H9 (cell line): ENCODE results near the gene DLK1. TPM values are rescaled to one million over a fixed set of nuclear protein-coding genes. Genes with fewer than 3 reads are reported as not detected.

ENCODE experiments used
- DNase-seq: peaks from one replicate; pipeline ENCODE4 v3.0.0-alpha.2; 2017
- H2AFZ ChIP-seq: one replicate; pipeline ENCODE4 v1.6.1; 2013; ENCODE audit warnings: mild to moderate bottlenecking, low read length, control low read depth, moderate library complexity
- H2AK5ac ChIP-seq: 2 replicates; pipeline ENCODE4 v1.6.1; 2013; ENCODE audit warnings: low read length, control low read depth, mixed read lengths; ENCODE audit not compliant: insufficient read length
- H2BK120ac ChIP-seq: one replicate; pipeline ENCODE4 v1.6.1; 2013; ENCODE audit warnings: low read depth, mild to moderate bottlenecking, low read length, control low read depth, inconsistent platforms; ENCODE audit not compliant: poor library complexity, severe bottlenecking
- H2BK12ac ChIP-seq: 2 replicates; pipeline ENCODE4 v1.6.1; 2013; ENCODE audit warnings: low read length, control low read depth, mixed read lengths, low read depth; ENCODE audit not compliant: insufficient read length
- H2BK15ac ChIP-seq: 2 replicates; pipeline ENCODE4 v1.6.1; 2013; ENCODE audit warnings: low read depth, low read length, control low read depth
- H2BK20ac ChIP-seq: one replicate; pipeline ENCODE4 v1.6.1; 2013; ENCODE audit warnings: low read depth, mild to moderate bottlenecking, low read length, control low read depth, inconsistent platforms; ENCODE audit not compliant: poor library complexity, severe bottlenecking
- H2BK5ac ChIP-seq: 2 replicates; pipeline ENCODE4 v1.6.1; 2013; ENCODE audit warnings: low read length, control low read depth, mixed read lengths; ENCODE audit not compliant: insufficient read length
- H3K14ac ChIP-seq: 2 replicates; pipeline ENCODE4 v1.6.1; 2013; ENCODE audit warnings: low read length, control low read depth; ENCODE audit not compliant: insufficient read depth
- H3K18ac ChIP-seq: 2 replicates; pipeline ENCODE4 v1.6.1; 2013; ENCODE audit warnings: low read depth, mild to moderate bottlenecking, mixed read lengths, low read length, control low read depth; ENCODE audit not compliant: insufficient read length
- H3K23ac ChIP-seq: 2 replicates; pipeline ENCODE4 v1.6.1; 2013; ENCODE audit warnings: low read length, control low read depth, mixed read lengths, low read depth; ENCODE audit not compliant: insufficient read length
- H3K23me2 ChIP-seq: 2 replicates; pipeline ENCODE4 v1.6.1; 2013; ENCODE audit warnings: low read depth, mild to moderate bottlenecking, mixed read lengths, low read length, control low read depth; ENCODE audit not compliant: insufficient read length, poor library complexity, severe bottlenecking
- H3K27ac ChIP-seq: 2 replicates; pipeline ENCODE4 v1.5.1; 2013; ENCODE audit warnings: low read length, control low read depth, mixed read lengths, low read depth; ENCODE audit not compliant: insufficient read length
- H3K27me3 ChIP-seq: 2 replicates; pipeline ENCODE4 v1.6.1; 2013; ENCODE audit warnings: low read length, control low read depth, inconsistent platforms; ENCODE audit not compliant: insufficient read depth
- H3K4ac ChIP-seq: 2 replicates; pipeline ENCODE4 v1.6.1; 2013; ENCODE audit warnings: low read depth, mild to moderate bottlenecking, control low read depth, inconsistent platforms, low read length, moderate library complexity
- H3K4me1 ChIP-seq: 2 replicates; pipeline ENCODE4 v1.6.1; 2013; ENCODE audit warnings: low read length, control low read depth, inconsistent platforms; ENCODE audit not compliant: insufficient read depth
- H3K4me2 ChIP-seq: 2 replicates; pipeline ENCODE4 v1.6.1; 2013; ENCODE audit warnings: low read length, control low read depth, mixed read lengths; ENCODE audit not compliant: insufficient read length, insufficient read depth
- H3K56ac ChIP-seq: 2 replicates; pipeline ENCODE4 v1.6.1; 2013; ENCODE audit warnings: low read depth, mild to moderate bottlenecking, mixed read lengths, low read length, control low read depth; ENCODE audit not compliant: insufficient read length
- H3K79me1 ChIP-seq: 2 replicates; pipeline ENCODE4 v1.6.1; 2013; ENCODE audit warnings: low read depth, mild to moderate bottlenecking, moderate library complexity, low read length, control low read depth, inconsistent platforms; ENCODE audit not compliant: insufficient read depth, poor library complexity, severe bottlenecking
- H3K79me2 ChIP-seq: 2 replicates; pipeline ENCODE4 v1.6.1; 2013; ENCODE audit warnings: low read length, control low read depth, inconsistent platforms; ENCODE audit not compliant: insufficient read depth
- H3K9ac ChIP-seq: 2 replicates; pipeline ENCODE4 v1.6.1; 2013; ENCODE audit warnings: low read length, control low read depth, mixed read lengths; ENCODE audit not compliant: insufficient read length; ENCODE audit errors: extremely low read depth
- H3K9me3 ChIP-seq: one replicate; pipeline ENCODE4 v1.6.1; 2013; ENCODE audit warnings: low read depth, low read length, inconsistent platforms; ENCODE audit not compliant: control insufficient read depth
- H3T11ph ChIP-seq: one replicate; pipeline ENCODE4 v1.6.1; 2013; ENCODE audit warnings: mild to moderate bottlenecking, low read length, control low read depth, inconsistent platforms
- H4K20me1 ChIP-seq: one replicate; pipeline ENCODE4 v1.6.1; 2013; ENCODE audit not compliant: control insufficient read depth, insufficient read length, insufficient read depth
- H4K5ac ChIP-seq: 2 replicates; pipeline ENCODE4 v1.6.1; 2013; ENCODE audit warnings: low read depth, mild to moderate bottlenecking, mixed read lengths, low read length, control low read depth; ENCODE audit not compliant: insufficient read length
- H4K8ac ChIP-seq: replicated peaks from 2 replicates; pipeline ENCODE4 v1.6.1; 2013; ENCODE audit warnings: low read length, control low read depth, mixed read lengths, low read depth; ENCODE audit not compliant: insufficient read length
- H4K91ac ChIP-seq: 2 replicates; pipeline ENCODE4 v1.6.1; 2013; ENCODE audit warnings: low read depth, mild to moderate bottlenecking, moderate library complexity, mixed read lengths, low read length, control low read depth; ENCODE audit not compliant: insufficient read length
- H3K27ac Mint-ChIP-seq, 3 experiments: 2 replicates in 2 of 3; 3 replicates in 1 of 3; pipeline ENCODE4 v1.8.0; 2020 to 2021; ENCODE audit warnings: mixed read lengths in 3 of 3, mild to moderate bottlenecking in 1 of 3, moderate library complexity in 1 of 3
- H3K27me3 Mint-ChIP-seq: 2 replicates; pipeline ENCODE4 v1.8.0; 2021; ENCODE audit warnings: low read depth, mild to moderate bottlenecking, moderate library complexity, mixed read lengths
- H3K36me3 Mint-ChIP-seq, 3 experiments: 2 replicates in 2 of 3; 3 replicates in 1 of 3; pipeline ENCODE4 v1.8.0; 2020 to 2021; ENCODE audit warnings: low read depth in 3 of 3, mixed read lengths in 3 of 3; ENCODE audit not compliant: insufficient read depth in 1 of 3
- H3K4me1 Mint-ChIP-seq, 2 experiments: 2 replicates each; pipeline ENCODE4 v1.8.0; 2020; ENCODE audit warnings: mixed read lengths in 2 of 2
- H3K4me3 Mint-ChIP-seq, 2 experiments: 2 replicates in 1 of 2; 3 replicates in 1 of 2; pipeline ENCODE4 v1.8.0; 2020 to 2021; ENCODE audit warnings: mild to moderate bottlenecking in 2 of 2, mixed read lengths in 2 of 2, moderate library complexity in 1 of 2
- H3K9me3 Mint-ChIP-seq, 2 experiments: 2 replicates in 1 of 2; 3 replicates in 1 of 2; pipeline ENCODE4 v1.8.0; 2020; ENCODE audit warnings: mild to moderate bottlenecking in 2 of 2, mixed read lengths in 2 of 2, moderate library complexity in 1 of 2
- CTCF ChIP-seq: fragments of 200-600 bp; sonication (generic); conservative IDR thresholded peaks from 3 replicates; pipeline ENCODE4 v1.8.0; 2021; ENCODE audit warnings: antibody characterized with exemption, mild to moderate bottlenecking
- WGBS: extraction: QIAGEN DNeasy Blood & Tissue Kit; methylation state at CpG from one replicate; pipeline ENCODE4 v1.1.7; 2013; ENCODE audit warnings: missing lambda C conversion rate, low lambda C conversion rate, mixed read lengths; ENCODE audit not compliant: insufficient read length; ENCODE audit errors: extremely low coverage; 5-methylcytosine and 5-hydroxymethylcytosine counted together
- total RNA-seq: library from RNA; stranded (reverse); gene quantifications from 2 replicates; pipeline ENCODE4 v1.2.1, GENCODE V29; 2021

DLK1 gene
- total RNA-seq, 1 experiment from 2014 or later = 2.8 TPM

GRCh38 chr14:100779691-100780080, 53.0 kb downstream of the DLK1 start:
- H4K8ac ChIP-seq = no peak overlapping the region
- no peak overlapping the region for H3K4me2 ChIP-seq
- H3K27ac ChIP-seq = no peak overlapping the region
- no peaks in the 10 kb centered on the region for H3K79me1 ChIP-seq
- H2BK12ac ChIP-seq = no peak overlapping the region
- no peak overlapping the region for H2AK5ac ChIP-seq
- no peaks in the 10 kb centered on the region for H3K9me3 ChIP-seq
- no peak overlapping the region for H4K91ac ChIP-seq
- no peaks in the 10 kb centered on the region for H3K36me3 Mint-ChIP-seq
- H3K4me1 Mint-ChIP-seq = peaks cover 0 to 8% of the 10 kb centered on the region in 2 experiments; a peak in 2 of 4 replicates
- no peaks in the 10 kb centered on the region for H3K79me2 ChIP-seq
- H3K4me3 Mint-ChIP-seq = no peak overlapping the region
- no peak overlapping the region; the same call in 1 of the 2 replicates for H3K4ac ChIP-seq
- no peaks in the 10 kb centered on the region for H4K20me1 ChIP-seq
- TF ChIP-seq CTCF = no peak
- H2AFZ ChIP-seq = no peak overlapping the region
- H3K9me3 Mint-ChIP-seq = no peaks in the 10 kb centered on the region; a peak in 1 of 5 replicates
- H2BK5ac ChIP-seq = no peak overlapping the region
- no peak overlapping the region for H3T11ph ChIP-seq
- no peaks in the 10 kb centered on the region for H3K27me3 ChIP-seq
- WGBS = no CpG with 5 or more reads among the region's 13 CpGs
- H2BK120ac ChIP-seq = no peak overlapping the region
- no peak overlapping the region for H4K5ac ChIP-seq
- H3K27me3 Mint-ChIP-seq = peaks cover 13% of the 10 kb centered on the region
- no peaks in the 10 kb centered on the region for H3K4me1 ChIP-seq
- H3K56ac ChIP-seq = no peak overlapping the region
- H3K18ac ChIP-seq = no peak overlapping the region
- H3K14ac ChIP-seq = no peak overlapping the region
- H3K23me2 ChIP-seq = no peaks in the 10 kb centered on the region
- H3K9ac ChIP-seq = no peak overlapping the region
- no peak overlapping the region for H3K27ac Mint-ChIP-seq
- no peak overlapping the region for H2BK20ac ChIP-seq
- DNase-seq = peak; percentile 18
- no peak overlapping the region for H3K23ac ChIP-seq
- H2BK15ac ChIP-seq = no peak overlapping the region
